Liver (tissue), 3 donors: Measurements from ENCODE around the gene ARCN1.
"Not testable (repeated sequence)": the region's sequence is repeated elsewhere in the genome, so short reads cannot be mapped to it uniquely, and the experiment has no call there.

Source experiments
- EGR1 ChIP-seq, 2 donors: IDR thresholded peaks; 2 replicates each; pipeline ENCODE4 v1.6.1; 2016 to 2018; ENCODE audit warnings: antibody characterized with exemption in 2 of 2, low read depth in 2 of 2
- GABPA ChIP-seq, 2 donors: IDR thresholded peaks in 1 of 2; conservative IDR thresholded peaks in 1 of 2; 2 replicates each; pipeline ENCODE4 v1.6.1; 2016; ENCODE audit warnings: antibody characterized with exemption in 2 of 2, mild to moderate bottlenecking in 1 of 2, moderate library complexity in 1 of 2
- JUND ChIP-seq, 2 donors: IDR thresholded peaks; 2 replicates each; pipeline ENCODE4 v1.6.1; 2016; ENCODE audit warnings: antibody characterized with exemption in 2 of 2
- NR2F2 ChIP-seq: IDR thresholded peaks from 2 replicates; pipeline ENCODE4 v1.6.1; 2016; ENCODE audit warnings: antibody characterized with exemption
- RAD21 ChIP-seq, 2 donors: IDR thresholded peaks; 2 replicates each; pipeline ENCODE4 v1.6.1; 2016; ENCODE audit warnings: antibody characterized with exemption in 2 of 2, mild to moderate bottlenecking in 2 of 2
- SP1 ChIP-seq: IDR thresholded peaks from 2 replicates; pipeline ENCODE4 v1.6.1; 2018; ENCODE audit warnings: antibody characterized with exemption, mild to moderate bottlenecking
- TAF1 ChIP-seq: conservative IDR thresholded peaks from 2 replicates; pipeline ENCODE4 v1.6.1; 2016; ENCODE audit warnings: antibody characterized with exemption, mild to moderate bottlenecking
- YY1 ChIP-seq: IDR thresholded peaks from 2 replicates; pipeline ENCODE4 v1.6.1; 2016; ENCODE audit warnings: antibody characterized with exemption, mild to moderate bottlenecking
- TF ChIP-seq, protein P1 (sequence below): fragments of 150-350 bp; IDR thresholded peaks from 2 replicates; pipeline ENCODE4 v1.5.1; 2017; ENCODE audit warnings: improper control_type of control experiment, low read depth, low read length; ENCODE audit not compliant: missing input control
- TF ChIP-seq, protein P2 (sequence below): IDR thresholded peaks from 2 replicates; pipeline ENCODE4 v1.6.1; 2016; ENCODE audit warnings: antibody characterized with exemption, mild to moderate bottlenecking
- TF ChIP-seq, protein P3 (sequence below): IDR thresholded peaks from 2 replicates; pipeline ENCODE4 v1.6.1; 2016; ENCODE audit warnings: antibody characterized with exemption
- TF ChIP-seq, protein P4 (sequence below): IDR thresholded peaks from 2 replicates; pipeline ENCODE4 v1.6.1; 2016; ENCODE audit warnings: antibody characterized with exemption
- TF ChIP-seq, protein P5 (sequence below): IDR thresholded peaks from 2 replicates; pipeline ENCODE4 v1.6.1; 2016; ENCODE audit warnings: antibody characterized with exemption
- donor health status: healthy.
- donor health status: healthy.

DNA sequence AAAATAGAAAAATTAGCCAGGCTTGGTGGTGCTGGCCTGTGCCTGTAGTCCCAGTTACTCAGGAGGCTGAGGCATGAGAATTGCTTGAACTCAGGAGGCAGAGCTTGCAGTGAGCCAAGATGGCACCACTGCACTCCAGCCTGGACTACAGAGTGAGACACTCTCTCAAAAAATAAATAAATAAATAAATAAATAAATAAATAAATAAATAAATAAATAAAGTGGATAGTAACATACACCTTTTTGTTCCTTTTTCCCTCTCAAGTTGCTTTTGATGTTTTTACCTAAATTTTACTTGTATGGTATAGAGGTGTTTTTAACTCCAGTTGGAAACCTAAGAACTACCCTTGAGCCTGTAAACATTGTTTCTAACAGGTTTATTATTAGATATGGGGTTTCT, 5.8 kb downstream of the ARCN1 start:
- TF ChIP-seq, protein P1, sequence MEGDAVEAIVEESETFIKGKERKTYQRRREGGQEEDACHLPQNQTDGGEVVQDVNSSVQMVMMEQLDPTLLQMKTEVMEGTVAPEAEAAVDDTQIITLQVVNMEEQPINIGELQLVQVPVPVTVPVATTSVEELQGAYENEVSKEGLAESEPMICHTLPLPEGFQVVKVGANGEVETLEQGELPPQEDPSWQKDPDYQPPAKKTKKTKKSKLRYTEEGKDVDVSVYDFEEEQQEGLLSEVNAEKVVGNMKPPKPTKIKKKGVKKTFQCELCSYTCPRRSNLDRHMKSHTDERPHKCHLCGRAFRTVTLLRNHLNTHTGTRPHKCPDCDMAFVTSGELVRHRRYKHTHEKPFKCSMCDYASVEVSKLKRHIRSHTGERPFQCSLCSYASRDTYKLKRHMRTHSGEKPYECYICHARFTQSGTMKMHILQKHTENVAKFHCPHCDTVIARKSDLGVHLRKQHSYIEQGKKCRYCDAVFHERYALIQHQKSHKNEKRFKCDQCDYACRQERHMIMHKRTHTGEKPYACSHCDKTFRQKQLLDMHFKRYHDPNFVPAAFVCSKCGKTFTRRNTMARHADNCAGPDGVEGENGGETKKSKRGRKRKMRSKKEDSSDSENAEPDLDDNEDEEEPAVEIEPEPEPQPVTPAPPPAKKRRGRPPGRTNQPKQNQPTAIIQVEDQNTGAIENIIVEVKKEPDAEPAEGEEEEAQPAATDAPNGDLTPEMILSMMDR: not testable (repeated sequence)
- TF ChIP-seq, protein P2, sequence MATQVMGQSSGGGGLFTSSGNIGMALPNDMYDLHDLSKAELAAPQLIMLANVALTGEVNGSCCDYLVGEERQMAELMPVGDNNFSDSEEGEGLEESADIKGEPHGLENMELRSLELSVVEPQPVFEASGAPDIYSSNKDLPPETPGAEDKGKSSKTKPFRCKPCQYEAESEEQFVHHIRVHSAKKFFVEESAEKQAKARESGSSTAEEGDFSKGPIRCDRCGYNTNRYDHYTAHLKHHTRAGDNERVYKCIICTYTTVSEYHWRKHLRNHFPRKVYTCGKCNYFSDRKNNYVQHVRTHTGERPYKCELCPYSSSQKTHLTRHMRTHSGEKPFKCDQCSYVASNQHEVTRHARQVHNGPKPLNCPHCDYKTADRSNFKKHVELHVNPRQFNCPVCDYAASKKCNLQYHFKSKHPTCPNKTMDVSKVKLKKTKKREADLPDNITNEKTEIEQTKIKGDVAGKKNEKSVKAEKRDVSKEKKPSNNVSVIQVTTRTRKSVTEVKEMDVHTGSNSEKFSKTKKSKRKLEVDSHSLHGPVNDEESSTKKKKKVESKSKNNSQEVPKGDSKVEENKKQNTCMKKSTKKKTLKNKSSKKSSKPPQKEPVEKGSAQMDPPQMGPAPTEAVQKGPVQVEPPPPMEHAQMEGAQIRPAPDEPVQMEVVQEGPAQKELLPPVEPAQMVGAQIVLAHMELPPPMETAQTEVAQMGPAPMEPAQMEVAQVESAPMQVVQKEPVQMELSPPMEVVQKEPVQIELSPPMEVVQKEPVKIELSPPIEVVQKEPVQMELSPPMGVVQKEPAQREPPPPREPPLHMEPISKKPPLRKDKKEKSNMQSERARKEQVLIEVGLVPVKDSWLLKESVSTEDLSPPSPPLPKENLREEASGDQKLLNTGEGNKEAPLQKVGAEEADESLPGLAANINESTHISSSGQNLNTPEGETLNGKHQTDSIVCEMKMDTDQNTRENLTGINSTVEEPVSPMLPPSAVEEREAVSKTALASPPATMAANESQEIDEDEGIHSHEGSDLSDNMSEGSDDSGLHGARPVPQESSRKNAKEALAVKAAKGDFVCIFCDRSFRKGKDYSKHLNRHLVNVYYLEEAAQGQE: not testable (repeated sequence)
- not testable (repeated sequence) for TF ChIP-seq JUND (IDR thresholded peaks at IDR 0.05); EGR1 (IDR thresholded peaks at IDR 0.05; ENCODE audit: low read depth in 2 of 2); NR2F2; YY1; RAD21 (IDR thresholded peaks at IDR 0.05); GABPA (IDR thresholded peaks at IDR 0.05 in 1 of 2, conservative IDR thresholded peaks at IDR 0.05 in 1 of 2); TAF1; SP1
- TF ChIP-seq, protein P3, sequence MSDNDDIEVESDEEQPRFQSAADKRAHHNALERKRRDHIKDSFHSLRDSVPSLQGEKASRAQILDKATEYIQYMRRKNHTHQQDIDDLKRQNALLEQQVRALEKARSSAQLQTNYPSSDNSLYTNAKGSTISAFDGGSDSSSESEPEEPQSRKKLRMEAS: not testable (repeated sequence)
- TF ChIP-seq, protein P4, sequence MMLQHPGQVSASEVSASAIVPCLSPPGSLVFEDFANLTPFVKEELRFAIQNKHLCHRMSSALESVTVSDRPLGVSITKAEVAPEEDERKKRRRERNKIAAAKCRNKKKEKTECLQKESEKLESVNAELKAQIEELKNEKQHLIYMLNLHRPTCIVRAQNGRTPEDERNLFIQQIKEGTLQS: not testable (repeated sequence)
- TF ChIP-seq, protein P5, sequence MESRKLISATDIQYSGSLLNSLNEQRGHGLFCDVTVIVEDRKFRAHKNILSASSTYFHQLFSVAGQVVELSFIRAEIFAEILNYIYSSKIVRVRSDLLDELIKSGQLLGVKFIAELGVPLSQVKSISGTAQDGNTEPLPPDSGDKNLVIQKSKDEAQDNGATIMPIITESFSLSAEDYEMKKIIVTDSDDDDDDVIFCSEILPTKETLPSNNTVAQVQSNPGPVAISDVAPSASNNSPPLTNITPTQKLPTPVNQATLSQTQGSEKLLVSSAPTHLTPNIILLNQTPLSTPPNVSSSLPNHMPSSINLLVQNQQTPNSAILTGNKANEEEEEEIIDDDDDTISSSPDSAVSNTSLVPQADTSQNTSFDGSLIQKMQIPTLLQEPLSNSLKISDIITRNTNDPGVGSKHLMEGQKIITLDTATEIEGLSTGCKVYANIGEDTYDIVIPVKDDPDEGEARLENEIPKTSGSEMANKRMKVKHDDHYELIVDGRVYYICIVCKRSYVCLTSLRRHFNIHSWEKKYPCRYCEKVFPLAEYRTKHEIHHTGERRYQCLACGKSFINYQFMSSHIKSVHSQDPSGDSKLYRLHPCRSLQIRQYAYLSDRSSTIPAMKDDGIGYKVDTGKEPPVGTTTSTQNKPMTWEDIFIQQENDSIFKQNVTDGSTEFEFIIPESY: not testable (repeated sequence)
